GM12872 (cell line): ENCODE data around the gene TSPEAR.

Experiments used
- TF ChIP-seq, protein P1 (sequence below): IDR thresholded peaks from 3 replicates; pipeline ENCODE4 v1.5.1; 2011; ENCODE audit warnings: low read depth, mild to moderate bottlenecking, low read length, moderate library complexity; ENCODE audit not compliant: insufficient read depth

The TSPEAR gene

DNA sequence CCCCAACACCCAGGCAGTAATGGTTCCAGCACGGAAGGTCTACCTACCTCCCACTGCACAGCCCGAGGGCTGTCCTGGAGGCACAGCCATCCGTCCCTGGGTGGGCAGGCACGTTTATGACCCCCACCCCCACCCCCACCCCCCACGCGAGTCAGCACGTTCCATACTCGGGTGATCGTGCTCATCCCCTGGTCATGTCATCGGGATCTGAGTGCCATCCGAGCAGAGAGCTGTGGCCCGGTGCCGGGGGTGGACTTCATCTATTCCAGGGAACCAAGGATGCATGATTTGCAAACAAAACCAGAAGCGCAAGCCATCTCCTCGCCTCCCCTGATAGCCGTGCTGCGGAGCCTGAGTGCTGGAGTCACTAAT lies 1.1 kb downstream of the TSPEAR start:
- TF ChIP-seq, protein P1, sequence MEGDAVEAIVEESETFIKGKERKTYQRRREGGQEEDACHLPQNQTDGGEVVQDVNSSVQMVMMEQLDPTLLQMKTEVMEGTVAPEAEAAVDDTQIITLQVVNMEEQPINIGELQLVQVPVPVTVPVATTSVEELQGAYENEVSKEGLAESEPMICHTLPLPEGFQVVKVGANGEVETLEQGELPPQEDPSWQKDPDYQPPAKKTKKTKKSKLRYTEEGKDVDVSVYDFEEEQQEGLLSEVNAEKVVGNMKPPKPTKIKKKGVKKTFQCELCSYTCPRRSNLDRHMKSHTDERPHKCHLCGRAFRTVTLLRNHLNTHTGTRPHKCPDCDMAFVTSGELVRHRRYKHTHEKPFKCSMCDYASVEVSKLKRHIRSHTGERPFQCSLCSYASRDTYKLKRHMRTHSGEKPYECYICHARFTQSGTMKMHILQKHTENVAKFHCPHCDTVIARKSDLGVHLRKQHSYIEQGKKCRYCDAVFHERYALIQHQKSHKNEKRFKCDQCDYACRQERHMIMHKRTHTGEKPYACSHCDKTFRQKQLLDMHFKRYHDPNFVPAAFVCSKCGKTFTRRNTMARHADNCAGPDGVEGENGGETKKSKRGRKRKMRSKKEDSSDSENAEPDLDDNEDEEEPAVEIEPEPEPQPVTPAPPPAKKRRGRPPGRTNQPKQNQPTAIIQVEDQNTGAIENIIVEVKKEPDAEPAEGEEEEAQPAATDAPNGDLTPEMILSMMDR: no peak

DNA sequence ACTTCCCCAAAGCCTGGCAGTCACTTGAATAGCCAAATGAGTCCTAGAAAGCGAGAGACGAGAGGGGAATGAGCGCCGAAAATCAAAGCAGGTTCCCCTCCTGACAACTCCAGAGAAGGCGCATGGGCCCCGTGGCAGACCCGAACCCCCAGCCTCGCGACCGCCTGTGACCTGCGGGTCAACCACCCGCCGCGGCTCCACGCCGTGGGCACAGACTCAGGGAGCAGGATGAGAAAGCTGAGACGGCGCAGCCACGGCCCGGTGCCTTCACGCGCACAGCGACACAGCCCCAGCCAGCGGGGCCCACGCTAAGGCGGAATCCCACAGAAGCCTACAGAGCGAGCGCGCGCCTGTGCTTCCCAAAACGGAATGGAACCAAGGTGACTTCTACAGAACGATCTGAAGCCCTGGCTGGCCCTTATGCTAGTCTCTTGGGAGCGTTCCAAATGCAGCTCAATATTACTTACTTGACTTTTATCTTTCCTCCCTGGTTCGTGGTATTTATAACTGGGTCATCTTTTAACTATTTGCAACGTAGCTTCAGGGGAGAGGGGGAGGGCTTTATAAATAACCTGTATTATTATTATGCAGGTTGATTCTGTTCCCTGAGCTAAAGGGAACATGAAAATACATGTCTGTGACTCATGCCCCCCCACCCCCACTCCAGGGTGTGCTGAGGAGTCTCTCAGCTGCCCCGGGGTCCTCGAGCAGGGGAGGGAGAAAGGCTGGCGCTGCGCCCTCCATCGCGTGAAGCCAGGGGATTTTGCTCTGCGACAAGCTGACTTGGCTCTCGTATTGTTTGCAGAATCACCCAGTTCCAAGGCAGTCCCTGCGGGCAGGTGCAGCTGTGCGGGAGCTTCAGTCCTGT lies 1.7 kb downstream of the TSPEAR start:
- TF ChIP-seq, protein P1: no peak

DNA sequence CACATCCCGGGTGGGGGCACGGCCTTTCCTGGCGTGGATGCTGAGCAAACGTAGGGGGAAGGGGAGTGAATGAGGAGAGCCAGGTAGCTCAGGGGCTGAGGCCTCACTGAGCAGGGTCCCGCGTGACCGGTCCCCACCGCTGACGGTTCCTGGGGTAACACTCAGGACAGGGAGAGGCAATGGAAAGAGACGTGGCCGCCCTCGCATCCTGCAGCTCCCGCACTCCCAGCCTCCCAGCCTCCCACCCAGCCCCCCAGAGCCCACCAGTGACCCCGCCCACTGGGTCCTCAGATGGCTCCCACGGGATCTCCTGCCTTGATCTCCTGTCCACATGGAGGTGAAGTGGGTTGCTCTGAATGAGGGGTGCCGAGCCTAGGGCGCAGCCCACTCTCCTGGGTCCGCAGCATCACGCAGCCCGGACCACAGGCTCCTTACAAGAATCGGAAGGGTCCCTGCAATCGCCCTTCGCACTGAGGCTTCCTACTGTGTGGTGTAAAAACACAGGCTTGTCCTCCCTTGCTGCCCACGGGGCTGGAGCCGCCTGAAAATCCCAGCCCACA lies 2.4 kb downstream of the TSPEAR start:
- TF ChIP-seq, protein P1: no peak

DNA sequence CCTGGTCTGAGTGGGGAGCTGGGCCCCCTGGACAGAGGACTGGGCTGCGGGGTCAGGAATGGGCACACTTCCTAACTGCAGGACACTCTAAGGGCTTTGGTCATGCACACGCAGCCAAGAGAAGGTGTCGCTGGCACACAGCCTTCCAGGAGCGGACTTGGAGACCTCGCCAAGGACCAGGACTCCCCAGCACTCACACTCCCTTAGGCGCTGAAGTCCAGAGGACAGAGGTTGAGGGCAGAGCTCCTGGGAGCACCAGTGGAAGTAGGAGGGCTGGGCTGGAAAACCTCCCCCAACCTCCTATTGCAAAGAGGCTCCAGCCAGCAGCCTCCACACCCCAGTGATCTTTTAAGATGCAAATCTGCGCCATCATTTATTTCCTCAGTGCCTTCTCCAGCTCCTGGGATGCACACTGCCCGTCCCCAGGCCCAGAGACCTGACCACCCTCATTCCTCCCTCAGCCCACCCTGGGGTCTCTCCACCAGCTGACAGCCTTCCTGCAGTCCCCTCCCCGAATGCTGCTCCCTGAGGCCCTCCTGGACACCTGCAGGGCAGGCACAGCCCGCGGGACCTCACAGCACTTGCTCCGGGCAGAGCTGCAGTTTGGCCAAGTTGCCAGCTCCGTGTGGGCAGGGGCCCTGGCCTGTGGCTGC lies 3.0 kb downstream of the TSPEAR start:
- TF ChIP-seq, protein P1: no peak

DNA sequence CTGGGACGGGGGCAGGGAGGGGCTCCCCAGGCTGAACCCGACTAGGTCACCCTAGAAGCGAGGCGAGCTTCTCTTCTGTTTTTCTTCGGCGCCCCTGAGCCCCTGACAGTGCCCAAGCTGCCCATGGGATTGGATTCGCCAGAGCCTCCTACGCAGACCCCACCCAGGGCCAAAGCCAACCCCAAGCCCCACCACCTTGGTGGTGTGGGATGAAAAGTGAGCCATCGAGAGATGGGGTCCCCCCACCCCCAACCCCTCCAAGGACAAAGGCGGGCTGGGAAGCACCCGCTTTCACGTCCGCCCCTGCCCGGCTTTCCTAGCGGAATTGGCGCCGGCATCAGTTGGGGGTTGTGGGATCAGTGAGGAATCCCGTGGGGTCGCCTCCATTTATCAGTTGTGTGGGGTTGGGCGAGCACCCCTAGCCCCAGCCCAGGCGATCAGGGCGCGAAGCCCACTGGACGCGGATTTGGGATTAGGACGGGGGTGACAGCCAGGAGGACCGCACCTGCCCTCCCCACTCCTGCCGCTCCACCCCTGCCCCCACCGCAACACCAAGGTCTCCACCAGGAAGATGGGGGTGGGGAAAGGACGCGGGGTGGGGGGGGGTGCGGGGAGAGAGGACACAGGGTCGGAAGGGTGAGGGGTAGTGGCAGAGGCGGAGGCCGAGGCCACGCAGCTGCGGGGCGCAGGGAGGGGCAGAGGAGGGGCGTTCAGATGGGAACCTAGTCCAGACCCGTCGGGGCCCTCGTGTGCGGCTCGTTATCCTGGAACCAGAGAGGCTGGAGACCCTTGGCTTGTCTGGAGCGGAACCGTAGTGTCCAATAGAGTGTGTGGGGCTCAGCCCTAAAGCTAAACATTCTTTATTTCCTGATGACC lies 4.4 kb downstream of the TSPEAR start:
- TF ChIP-seq, protein P1: no peak

DNA sequence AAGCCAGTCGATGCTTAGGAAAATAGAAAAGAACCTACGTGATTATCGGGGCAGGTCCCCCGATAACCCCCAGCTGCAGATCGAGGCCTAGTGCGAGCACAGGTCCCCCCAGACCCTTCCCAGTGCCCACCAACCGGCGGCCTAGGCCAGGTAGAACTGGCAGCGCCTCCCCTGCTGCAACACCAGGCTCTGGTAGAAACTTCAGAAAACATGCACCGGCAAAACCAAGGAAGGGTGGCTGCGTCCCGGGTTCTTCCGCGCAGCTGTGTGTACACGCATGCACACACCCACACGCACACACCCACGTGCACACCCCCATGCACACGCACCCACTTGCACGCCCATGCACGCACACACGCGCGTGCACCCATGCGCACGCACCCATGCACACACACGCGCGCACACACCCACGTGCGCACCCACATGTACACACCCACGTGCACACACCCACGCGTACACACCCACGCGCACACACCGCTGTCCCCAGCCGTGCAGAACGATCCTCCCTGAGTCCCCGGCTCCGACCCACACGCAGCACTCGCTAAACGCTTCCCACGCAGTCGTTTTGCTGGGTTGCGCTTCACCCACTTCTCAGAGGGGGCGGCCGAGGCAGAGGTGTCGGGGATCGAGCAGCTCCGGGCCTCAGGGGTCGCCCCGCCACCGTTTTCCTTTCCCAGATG lies 5.2 kb downstream of the TSPEAR start:
- TF ChIP-seq, protein P1: no peak
